DOHH2 (cell line): ENCODE results near the gene RPL27.
A peak's percentile ranks its signal among the peaks of the same experiment; 100 is the strongest.

ENCODE experiments used
- H3F3A ChIP-seq: fragments of 200-600 bp; sonication (generic), shearing (Covaris generic); 2 replicates; pipeline ENCODE4 v1.6.0; 2016; ENCODE audit warnings: antibody characterized with exemption, mild to moderate bottlenecking; ENCODE audit not compliant: control insufficient read depth, insufficient read depth
- H3K27ac ChIP-seq: fragments of 200-600 bp; sonication (generic); 2 replicates; pipeline ENCODE4 v1.5.1; 2014; ENCODE audit warnings: low read depth, mild to moderate bottlenecking, low read length, moderate library complexity
- H3K27me3 ChIP-seq: fragments of 200-600 bp; sonication (generic); 2 replicates; pipeline ENCODE4 v1.6.1; 2014; ENCODE audit warnings: mild to moderate bottlenecking, low read length, mixed read lengths; ENCODE audit not compliant: control insufficient read depth
- H3K36me3 ChIP-seq: fragments of 200-600 bp; sonication (generic); 2 replicates; pipeline ENCODE4 v1.6.1; 2014; ENCODE audit warnings: mild to moderate bottlenecking, low read length, moderate library complexity, mixed read lengths; ENCODE audit not compliant: control insufficient read depth
- H3K4me1 ChIP-seq: fragments of 200-600 bp; sonication (generic); 2 replicates; pipeline ENCODE4 v1.6.1; 2014; ENCODE audit warnings: mild to moderate bottlenecking, low read length, mixed read lengths; ENCODE audit not compliant: control insufficient read depth
- H3K4me2 ChIP-seq: fragments of 200-600 bp; sonication (generic); 2 replicates; pipeline ENCODE4 v1.6.0; 2014; ENCODE audit warnings: mild to moderate bottlenecking, low read length, moderate library complexity
- H3K4me3 ChIP-seq: fragments of 200-600 bp; sonication (generic); 2 replicates; pipeline ENCODE4 v1.5.1; 2014; ENCODE audit warnings: mild to moderate bottlenecking, low read length, mixed read lengths
- H3K79me2 ChIP-seq: fragments of 200-600 bp; sonication (generic); 2 replicates; pipeline ENCODE4 v1.6.1; 2014; ENCODE audit warnings: mild to moderate bottlenecking, low read length, mixed read lengths; ENCODE audit not compliant: control insufficient read depth
- H3K9me2 ChIP-seq: fragments of 200-600 bp; sonication (generic); replicated peaks from 2 replicates; pipeline ENCODE4 v1.6.1; 2014; ENCODE audit warnings: mild to moderate bottlenecking, low read length, mixed read lengths; ENCODE audit not compliant: control insufficient read depth
- H3K9me3 ChIP-seq: fragments of 200-600 bp; sonication (generic); 2 replicates; pipeline ENCODE4 v1.6.1; 2014; ENCODE audit warnings: antibody characterized with exemption, low read length, mixed read lengths; ENCODE audit not compliant: control insufficient read depth, insufficient read depth
- H4K20me1 ChIP-seq: fragments of 200-600 bp; sonication (generic); 2 replicates; pipeline ENCODE4 v1.6.0; 2014; ENCODE audit warnings: low read depth, mild to moderate bottlenecking, antibody characterized with exemption, low read length, moderate library complexity; ENCODE audit not compliant: control insufficient read depth, insufficient read depth
- CTCF ChIP-seq: fragments of 200-600 bp; sonication (generic); IDR thresholded peaks from one replicate; pipeline ENCODE4 v1.5.1; 2014; ENCODE audit warnings: antibody characterized with exemption, mild to moderate bottlenecking, low read depth, low read length; ENCODE audit not compliant: poor library complexity, severe bottlenecking
- EZH2phosphoT487 ChIP-seq: fragments of 200-600 bp; sonication (generic); IDR thresholded peaks from 2 replicates; pipeline ENCODE4 v1.6.1; 2017; ENCODE audit warnings: borderline replicate concordance, mild to moderate bottlenecking, antibody characterized with exemption, low read length, moderate library complexity, mixed read lengths

Gene RPL27

GRCh38 chr17:43020789-43021740 lies 22.8 kb downstream of the RPL27 start:
- Histone ChIP-seq H4K20me1 (no peaks in the 10 kb centered on the region), H3K27ac (no peak overlapping the region)

GRCh38 chr17:43021741-43022512 lies 23.7 kb downstream of the RPL27 start, which contains the start of gene VAT1:
Gene VAT1 (minus strand): TSS chr17:43022385. CDS start chr17:43022322, 63 bp downstream.
- Histone ChIP-seq H3K4me2 (peak within 1 kb of the TSS; percentile 98), H3K36me3 (no peaks in the 10 kb centered on the region), H3F3A (peaks cover 5% of the 10 kb centered on the region), H3K9me3 (no peaks in the 10 kb centered on the region), H3K27me3 (peaks cover 11% of the 10 kb centered on the region), H3K27ac (no peak within 1 kb of the TSS), H3K9me2 (no peaks in the 10 kb centered on the region), H3K4me3 (peak within 1 kb of the TSS; percentile 92), H4K20me1 (no peaks in the 10 kb centered on the region), H3K4me1 (peaks cover 18% of the 10 kb centered on the region), H3K79me2 (no peaks in the 10 kb centered on the region)
- no peak for TF ChIP-seq CTCF
- no peak for TF ChIP-seq EZH2phosphoT487

More at GRCh38 chr17:43020789-43021740, 22.8 kb downstream of the RPL27 start:
- TF ChIP-seq EZH2phosphoT487 (no peak), CTCF (no peak)
- peaks cover 18% of the 10 kb centered on the region for H3K4me1 ChIP-seq
- H3K79me2 ChIP-seq: no peaks in the 10 kb centered on the region
- H3K27me3 ChIP-seq: peaks cover 11% of the 10 kb centered on the region
- H3F3A ChIP-seq: peaks cover 5% of the 10 kb centered on the region
- H3K36me3 ChIP-seq: no peaks in the 10 kb centered on the region
- peak overlapping the region; percentile 98 for H3K4me2 ChIP-seq
- peak overlapping the region; percentile 92 for H3K4me3 ChIP-seq
- no peaks in the 10 kb centered on the region for H3K9me3 ChIP-seq
- no peaks in the 10 kb centered on the region for H3K9me2 ChIP-seq

- no peak within 1 kb of the TSS for H3K27ac ChIP-seq
- H3K4me3 ChIP-seq: peak within 1 kb of the TSS; percentile 88
- H3F3A ChIP-seq: peaks cover 5% of the 10 kb centered on the region; the same call in 1 of the 2 replicates
- H3K9me3 ChIP-seq: no peaks in the 10 kb centered on the region
- H3K4me1 ChIP-seq: peaks cover 18% of the 10 kb centered on the region
- no peaks in the 10 kb centered on the region for H3K36me3 ChIP-seq
- TF ChIP-seq EZH2phosphoT487 (no peak), CTCF (peak; percentile 74)
- peaks cover 19% of the 10 kb centered on the region for H3K27me3 ChIP-seq
- no peaks in the 10 kb centered on the region for H3K9me2 ChIP-seq
- H4K20me1 ChIP-seq: no peaks in the 10 kb centered on the region
- H3K4me2 ChIP-seq: peak within 1 kb of the TSS; percentile 98
- H3K79me2 ChIP-seq: no peaks in the 10 kb centered on the region
Measured at GRCh38 chr17:43024407-43025289, 26.4 kb downstream of the RPL27 start, which contains the start of gene RND2. Gene RND2 (plus strand): TSS chr17:43025231. CDS start chr17:43025348, 117 bp downstream.
